Epithelial cell of esophagus (primary cell): ENCODE results near the gene IFNL2.
"Not testable (repeated sequence)": the region's sequence is repeated elsewhere in the genome, so short reads cannot be mapped to it uniquely, and the experiment has no call there.

ENCODE experiments used
- DNase-seq: peaks from one replicate; pipeline ENCODE4 v3.0.0; 2010; ENCODE audit warnings: low read depth
- H3K4me3 ChIP-seq: 2 replicates; pipeline ENCODE4 v1.5.1; 2011; ENCODE audit warnings: mild to moderate bottlenecking, low read length, control low read depth
- TF ChIP-seq, protein P1 (sequence below): IDR thresholded peaks from 2 replicates; pipeline ENCODE4 v1.5.1; 2011; ENCODE audit warnings: low read depth, mild to moderate bottlenecking, low read length, control low read depth, inconsistent platforms; ENCODE audit not compliant: insufficient read depth; ENCODE audit errors: missing control alignments

IFNL2 gene

DNA sequence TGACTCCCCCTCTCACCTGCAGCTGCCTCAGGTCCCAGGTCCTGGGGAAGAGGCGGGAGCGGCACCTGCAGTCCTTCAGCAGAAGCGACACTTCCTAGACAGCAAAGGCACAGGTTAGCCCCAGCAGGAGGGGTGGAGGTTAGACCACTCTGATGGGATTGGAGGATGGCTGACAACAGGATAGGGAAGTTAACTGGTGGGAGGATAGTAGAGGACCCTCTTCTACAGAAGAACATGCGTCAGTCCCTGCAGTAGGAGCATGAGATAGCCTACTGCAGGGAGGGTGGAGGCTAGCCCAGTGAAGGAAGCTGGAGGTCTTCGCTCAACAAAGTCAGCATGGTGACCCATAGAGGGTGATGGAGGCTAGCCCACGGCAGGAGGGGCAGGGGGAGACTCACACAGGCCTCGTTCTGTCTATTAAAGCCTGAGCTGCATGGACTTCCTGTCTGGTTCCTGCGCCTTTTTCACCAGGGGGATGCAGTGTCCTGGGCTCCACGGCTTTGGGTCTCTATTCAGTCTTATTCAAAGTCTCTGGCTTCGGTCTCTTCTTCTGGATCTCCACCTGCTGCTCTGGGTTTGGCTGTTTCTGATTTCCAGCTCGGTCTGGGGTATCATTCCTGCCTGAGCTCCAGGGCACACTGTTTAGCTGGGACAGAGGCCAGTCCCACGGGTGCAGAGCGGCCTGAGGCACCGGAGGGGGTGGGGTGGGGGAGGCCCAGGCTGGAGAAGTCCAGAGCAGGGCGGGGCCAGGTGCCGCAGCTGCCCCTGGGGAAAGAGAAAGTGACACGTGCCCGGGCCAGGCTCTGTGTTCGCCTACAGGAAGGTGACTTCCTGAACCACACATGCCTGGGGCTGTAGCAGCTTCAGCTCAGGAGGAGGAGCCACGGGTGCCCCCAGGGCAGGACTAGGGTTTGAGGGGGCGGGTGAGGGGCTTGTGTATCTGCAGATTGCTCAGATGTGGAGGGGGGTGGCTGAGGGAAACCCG lies 30.7 kb upstream of the IFNL2 start:
- TF ChIP-seq, protein P1, sequence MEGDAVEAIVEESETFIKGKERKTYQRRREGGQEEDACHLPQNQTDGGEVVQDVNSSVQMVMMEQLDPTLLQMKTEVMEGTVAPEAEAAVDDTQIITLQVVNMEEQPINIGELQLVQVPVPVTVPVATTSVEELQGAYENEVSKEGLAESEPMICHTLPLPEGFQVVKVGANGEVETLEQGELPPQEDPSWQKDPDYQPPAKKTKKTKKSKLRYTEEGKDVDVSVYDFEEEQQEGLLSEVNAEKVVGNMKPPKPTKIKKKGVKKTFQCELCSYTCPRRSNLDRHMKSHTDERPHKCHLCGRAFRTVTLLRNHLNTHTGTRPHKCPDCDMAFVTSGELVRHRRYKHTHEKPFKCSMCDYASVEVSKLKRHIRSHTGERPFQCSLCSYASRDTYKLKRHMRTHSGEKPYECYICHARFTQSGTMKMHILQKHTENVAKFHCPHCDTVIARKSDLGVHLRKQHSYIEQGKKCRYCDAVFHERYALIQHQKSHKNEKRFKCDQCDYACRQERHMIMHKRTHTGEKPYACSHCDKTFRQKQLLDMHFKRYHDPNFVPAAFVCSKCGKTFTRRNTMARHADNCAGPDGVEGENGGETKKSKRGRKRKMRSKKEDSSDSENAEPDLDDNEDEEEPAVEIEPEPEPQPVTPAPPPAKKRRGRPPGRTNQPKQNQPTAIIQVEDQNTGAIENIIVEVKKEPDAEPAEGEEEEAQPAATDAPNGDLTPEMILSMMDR = no peak
- peak; percentile 14 for DNase-seq
- no peak overlapping the region for H3K4me3 ChIP-seq

DNA sequence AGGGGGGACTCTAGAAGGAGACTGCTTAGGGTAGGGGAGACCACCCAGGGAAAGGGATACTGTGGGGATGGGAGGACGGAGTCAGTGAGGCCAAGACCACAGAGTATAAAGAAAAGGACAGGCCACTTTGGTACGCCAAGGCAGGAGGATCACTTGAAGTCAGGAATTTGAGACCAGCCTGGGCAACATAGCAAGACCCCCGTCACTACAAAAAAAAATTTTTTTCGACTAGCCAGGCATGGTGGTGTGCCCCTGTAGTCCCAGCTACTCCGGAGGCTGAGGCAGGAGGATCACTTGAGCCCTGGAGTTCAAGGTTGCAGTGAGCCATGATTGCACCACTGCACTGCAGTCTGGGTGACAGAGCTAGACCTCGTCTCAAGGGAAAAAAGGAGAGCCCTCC lies 30.0 kb upstream of the IFNL2 start:
- H3K4me3 ChIP-seq = no peak overlapping the region
- DNase-seq = no peak
- TF ChIP-seq, protein P1 = no peak

DNA sequence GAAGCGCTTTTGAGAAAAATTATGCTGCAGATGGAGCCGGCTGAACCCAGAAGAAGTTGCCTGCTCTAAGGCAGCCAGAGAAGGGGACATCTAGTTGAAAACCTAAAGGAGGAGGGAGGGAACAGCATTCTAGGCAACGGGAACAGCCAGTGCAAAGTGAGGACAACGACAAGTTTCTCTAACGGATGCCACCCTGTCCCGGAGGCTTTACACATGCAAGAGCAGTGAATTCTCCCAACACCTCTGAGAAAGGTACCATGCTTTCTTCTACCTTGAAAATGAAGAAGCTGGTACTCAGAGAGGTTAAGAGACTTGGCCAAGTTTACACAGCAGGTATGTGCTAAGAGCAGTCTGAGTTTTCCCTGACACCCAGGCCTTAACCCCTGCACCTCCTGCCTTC lies 29.3 kb upstream of the IFNL2 start:
- H3K4me3 ChIP-seq = no peak overlapping the region
- DNase-seq = no peak
- TF ChIP-seq, protein P1 = no peak

DNA sequence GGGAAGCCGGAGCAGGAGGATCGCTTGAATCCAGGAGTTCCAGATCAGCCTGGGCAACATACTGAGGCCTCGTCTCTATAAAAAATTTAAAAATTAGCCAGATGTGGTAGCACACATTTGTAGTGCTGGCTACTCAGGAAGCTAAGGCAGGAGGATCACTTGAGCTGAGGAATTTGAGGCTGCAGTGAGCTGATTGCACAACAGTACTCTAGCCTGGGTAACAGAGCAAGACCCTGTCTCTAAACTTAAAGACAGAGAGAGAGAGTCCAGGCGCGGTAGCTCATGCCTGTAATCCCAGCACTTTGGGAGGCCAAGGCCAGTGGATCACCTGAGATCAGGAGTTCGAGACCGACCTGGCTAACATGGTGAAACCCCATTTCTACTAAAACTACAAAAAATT lies 27.8 kb upstream of the IFNL2 start:
- TF ChIP-seq, protein P1 = no peak
- no peak for DNase-seq
- no peak overlapping the region for H3K4me3 ChIP-seq

DNA sequence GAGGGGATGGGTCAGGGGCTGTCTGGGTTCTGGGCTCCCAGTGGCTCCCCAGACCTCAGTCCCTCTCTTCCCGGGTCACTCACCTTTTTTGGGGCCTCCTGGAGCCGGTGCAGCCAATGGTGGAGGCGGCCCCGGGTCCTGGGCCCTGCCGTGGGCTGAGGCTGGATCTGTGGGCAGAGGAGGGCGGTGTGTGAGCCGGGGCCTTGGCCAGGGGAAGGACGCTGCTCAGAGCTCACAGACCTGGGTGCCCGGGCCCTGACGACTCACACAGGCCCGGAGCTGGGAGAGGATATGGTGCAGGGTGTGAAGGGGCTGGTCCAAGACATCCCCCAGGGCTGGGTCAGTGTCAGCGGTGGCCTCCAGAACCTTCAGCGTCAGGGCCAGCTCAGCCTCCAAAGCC lies 24.5 kb upstream of the IFNL2 start:
- not testable (repeated sequence) for DNase-seq, H3K4me3 ChIP-seq

DNA sequence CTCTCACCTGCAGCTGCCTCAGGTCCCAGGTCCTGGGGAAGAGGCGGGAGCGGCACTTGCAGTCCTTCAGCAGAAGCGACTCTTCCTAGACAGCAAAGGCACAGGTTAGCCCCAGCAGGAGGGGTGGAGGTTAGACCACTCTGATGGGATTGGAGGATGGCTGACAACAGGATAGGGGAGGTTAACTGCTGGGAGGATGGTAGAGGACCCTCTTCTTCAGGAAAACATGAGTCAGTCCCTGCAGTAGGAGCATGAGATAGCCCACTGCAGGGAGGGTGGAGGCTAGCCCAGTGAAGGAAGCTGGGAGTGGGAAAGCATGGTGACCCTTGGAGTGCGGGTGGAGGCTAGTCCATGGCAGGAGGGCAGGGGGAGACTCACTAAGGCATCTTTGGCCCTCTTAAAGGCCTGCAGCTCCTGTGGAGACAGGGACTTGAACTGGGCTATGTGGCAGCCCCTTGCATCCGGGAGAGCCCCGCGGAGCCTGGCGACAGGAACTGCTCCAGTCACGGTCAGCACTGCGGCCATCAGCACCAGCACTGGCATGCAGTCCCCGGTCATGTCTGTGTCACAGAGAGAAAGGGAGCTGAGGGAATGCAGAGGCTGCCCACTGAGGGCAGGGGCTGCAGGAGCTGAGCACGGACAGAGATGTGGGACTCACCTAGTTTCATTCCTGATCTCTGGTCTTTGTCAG lies 23.6 kb upstream of the IFNL2 start, which contains the start of gene IFNL3:
Gene IFNL3, minus strand, starts transcription at position 597 of the 691 bp plus-strand sequence. Its CDS starts 39 bp downstream, at position 558.
- H3K4me3 ChIP-seq, DNase-seq: not testable (repeated sequence)

DNA sequence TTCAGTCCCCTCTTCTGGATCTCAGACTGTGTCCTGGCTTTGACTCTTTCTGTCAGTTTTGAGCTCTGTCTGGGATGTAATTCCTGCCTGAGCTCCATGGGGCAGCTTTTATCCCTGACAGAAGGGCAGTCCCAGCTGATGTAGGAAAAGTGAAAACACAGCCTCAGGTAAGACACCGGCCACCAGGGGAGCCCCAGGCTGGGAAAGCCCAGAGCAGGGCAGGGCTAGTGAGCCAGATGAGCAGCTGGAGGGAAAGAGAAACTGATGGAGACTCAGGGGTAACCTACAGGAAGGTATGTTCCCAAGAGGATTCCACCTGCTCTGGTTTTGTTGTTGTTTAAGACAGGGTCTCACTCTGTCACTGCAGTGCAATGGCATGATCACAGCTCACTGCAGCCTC lies 23.0 kb upstream of the IFNL2 start:
- not testable (repeated sequence) for H3K4me3 ChIP-seq

DNA sequence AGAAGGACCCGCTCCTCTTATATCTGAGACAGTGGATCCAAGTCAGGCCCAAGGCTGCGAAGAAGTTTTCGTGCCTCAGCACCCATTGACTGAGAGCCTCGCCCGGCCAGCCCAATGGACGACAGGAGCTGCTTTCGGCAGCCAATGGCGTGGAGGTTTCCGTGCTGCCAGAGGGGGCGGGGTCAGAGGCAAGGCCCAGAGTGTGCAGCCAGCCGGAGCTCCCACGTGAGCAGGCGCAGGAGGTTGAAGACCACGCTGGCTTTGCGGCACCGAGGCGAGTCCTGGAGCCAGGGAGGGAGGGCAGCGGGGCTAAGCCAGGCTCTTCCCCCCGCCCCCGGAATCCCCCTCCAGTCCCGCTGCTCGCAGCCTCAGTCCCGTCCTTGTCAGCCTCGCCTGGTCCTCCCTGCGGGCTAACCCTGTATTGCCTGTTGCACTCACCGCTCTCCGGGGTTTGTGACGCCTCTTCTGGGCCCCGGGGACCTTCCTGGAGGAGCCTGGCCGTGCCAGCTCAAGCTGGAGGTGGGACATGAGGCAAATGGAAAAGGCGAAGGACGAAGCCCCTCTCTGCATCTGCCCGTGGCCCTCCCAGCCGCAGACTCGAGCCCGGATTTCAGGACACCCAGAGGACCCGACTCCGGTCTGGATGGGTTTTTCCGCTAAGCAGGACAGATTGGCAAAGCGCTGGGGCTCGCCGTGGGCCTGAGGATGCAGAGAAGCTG lies 21.1 kb upstream of the IFNL2 start:
- H3K4me3 ChIP-seq = no peak overlapping the region
- TF ChIP-seq, protein P1 = no peak
- peak; percentile 20 for DNase-seq

More for the DNA sequence above, 23.0 kb upstream of the IFNL2 start:
- DNase-seq = not testable (repeated sequence)
